ENCODE measurements around the gene ANKRD10.

ANKRD10 gene

GRCh38 chr13:110832531-110832930 is 82.3 kb downstream of the ANKRD10 start:
- Histone ChIP-seq H3K27me3 (ENCODE audit: insufficient read depth, low read depth, severe bottlenecking) (no peaks in the 10 kb centered on the region), H3K36me3 (no peaks in the 10 kb centered on the region), H3K4me3 (ENCODE audit: low read depth, low read length) (no peak overlapping the region), H3K9me3 (ENCODE audit: severe bottlenecking) (no peaks in the 10 kb centered on the region), H3K27ac (no peak overlapping the region)
- no peak for DNase-seq
- TF ChIP-seq CTCF (IDR thresholded peaks at IDR 0.05; ENCODE audit: low read depth, low read length): no peak

GRCh38 chr13:110832205-110832479 is 82.7 kb downstream of the ANKRD10 start:
- no peak overlapping the region for H3K27ac ChIP-seq
- no peak overlapping the region for H3K4me3 ChIP-seq (ENCODE audit: low read depth, low read length)
- DNase-seq: no peak
- no peaks in the 10 kb centered on the region for H3K36me3 ChIP-seq
- no peak for TF ChIP-seq CTCF (IDR thresholded peaks at IDR 0.05; ENCODE audit: low read depth, low read length)
- no peaks in the 10 kb centered on the region for H3K9me3 ChIP-seq (ENCODE audit: severe bottlenecking)
- H3K27me3 ChIP-seq (ENCODE audit: insufficient read depth, low read depth, severe bottlenecking): no peaks in the 10 kb centered on the region

GRCh38 chr13:110831437-110832204 is 83.2 kb downstream of the ANKRD10 start:
- Histone ChIP-seq H3K36me3 (no peaks in the 10 kb centered on the region), H3K27ac (no peak overlapping the region), H3K4me3 (ENCODE audit: low read depth, low read length) (no peak overlapping the region), H3K9me3 (ENCODE audit: severe bottlenecking) (no peaks in the 10 kb centered on the region), H3K27me3 (ENCODE audit: insufficient read depth, low read depth, severe bottlenecking) (no peaks in the 10 kb centered on the region)
- DNase-seq: no peak
- no peak for TF ChIP-seq CTCF (IDR thresholded peaks at IDR 0.05; ENCODE audit: low read depth, low read length)

- Histone ChIP-seq H3K27me3 (ENCODE audit: insufficient read depth, low read depth, severe bottlenecking) (no peaks in the 10 kb centered on the region), H3K27ac (no peak overlapping the region), H3K36me3 (no peaks in the 10 kb centered on the region), H3K4me3 (ENCODE audit: low read depth, low read length) (no peak overlapping the region), H3K9me3 (ENCODE audit: severe bottlenecking) (no peaks in the 10 kb centered on the region)
- no peak for TF ChIP-seq CTCF (IDR thresholded peaks at IDR 0.05; ENCODE audit: low read depth, low read length)
- DNase-seq: no peak
Measured at GRCh38 chr13:110830800-110831371, 84.0 kb downstream of the ANKRD10 start.

GRCh38 chr13:110830331-110830730 is 84.5 kb downstream of the ANKRD10 start:
- Histone ChIP-seq H3K36me3 (no peaks in the 10 kb centered on the region), H3K9me3 (ENCODE audit: severe bottlenecking) (no peaks in the 10 kb centered on the region), H3K27ac (no peak overlapping the region), H3K4me3 (ENCODE audit: low read depth, low read length) (no peak overlapping the region), H3K27me3 (ENCODE audit: insufficient read depth, low read depth, severe bottlenecking) (no peaks in the 10 kb centered on the region)
- no peak for DNase-seq
- no peak for TF ChIP-seq CTCF (IDR thresholded peaks at IDR 0.05; ENCODE audit: low read depth, low read length)

GRCh38 chr13:110829486-110829885 is 85.4 kb downstream of the ANKRD10 start:
- no peaks in the 10 kb centered on the region for H3K36me3 ChIP-seq
- no peaks in the 10 kb centered on the region for H3K9me3 ChIP-seq (ENCODE audit: severe bottlenecking)
- DNase-seq: no peak
- H3K27ac ChIP-seq: no peak overlapping the region
- no peak for TF ChIP-seq CTCF (IDR thresholded peaks at IDR 0.05; ENCODE audit: low read depth, low read length)
- H3K27me3 ChIP-seq (ENCODE audit: insufficient read depth, low read depth, severe bottlenecking): no peaks in the 10 kb centered on the region
- no peak overlapping the region for H3K4me3 ChIP-seq (ENCODE audit: low read depth, low read length)
